GM23338 (cell line): Measurements from ENCODE around the gene NKX2-2. TPM values are rescaled to one million over a fixed set of nuclear protein-coding genes. Genes with fewer than 3 reads are reported as not detected.

Source experiments
- ATAC-seq: fragments of 200-7000 bp; cut with Tn5 transposase; 3 replicates; pipeline ENCODE4 v1.9.1; 2020
- DNase-seq: peaks from one replicate; pipeline ENCODE4 v3.0.0-alpha.2; 2015; ENCODE audit warnings: low spot score
- H2AFZ ChIP-seq: fragments of 200-600 bp; sonication (generic); 2 replicates; pipeline ENCODE4 v1.8.0; 2016; ENCODE audit warnings: antibody characterized with exemption, mild to moderate bottlenecking, moderate library complexity
- H3F3A ChIP-seq: fragments of 200-600 bp; sonication (generic); replicated peaks from 2 replicates; pipeline ENCODE4 v1.8.0; 2017; ENCODE audit warnings: antibody characterized with exemption, mixed run types, low read depth
- H3K27ac ChIP-seq: fragments of 200-600 bp; sonication (generic); 2 replicates; pipeline ENCODE4 v1.6.1; 2016; ENCODE audit warnings: low read depth
- H3K27me3 ChIP-seq: fragments of 200-600 bp; sonication (generic); 2 replicates; pipeline ENCODE4 v1.8.0; 2016; ENCODE audit warnings: mild to moderate bottlenecking, mixed run types, moderate library complexity; ENCODE audit not compliant: insufficient read depth
- H3K36me3 ChIP-seq: fragments of 200-600 bp; sonication (generic); 2 replicates; pipeline ENCODE4 v1.8.0; 2016; ENCODE audit warnings: mild to moderate bottlenecking; ENCODE audit not compliant: insufficient read depth
- H3K4me1 ChIP-seq: fragments of 200-600 bp; sonication (generic); 2 replicates; pipeline ENCODE4 v1.8.0; 2016; ENCODE audit warnings: mild to moderate bottlenecking, moderate library complexity; ENCODE audit not compliant: insufficient read depth
- H3K4me2 ChIP-seq: fragments of 200-600 bp; sonication (generic); 2 replicates; pipeline ENCODE4 v1.7.1; 2017; ENCODE audit warnings: mixed run types
- H3K4me3 ChIP-seq: fragments of 200-600 bp; sonication (generic); 2 replicates; pipeline ENCODE4 v1.6.1; 2016; ENCODE audit warnings: mixed run types
- H3K79me2 ChIP-seq: fragments of 200-600 bp; sonication (generic); replicated peaks from 2 replicates; pipeline ENCODE4 v1.8.0; 2017; ENCODE audit warnings: mild to moderate bottlenecking; ENCODE audit not compliant: insufficient read depth
- H3K9me2 ChIP-seq: fragments of 200-600 bp; sonication (generic); 2 replicates; pipeline ENCODE4 v1.8.0; 2017; ENCODE audit not compliant: insufficient read depth
- H4K20me1 ChIP-seq: fragments of 200-600 bp; sonication (generic); replicated peaks from 2 replicates; pipeline ENCODE4 v1.8.0; 2017; ENCODE audit warnings: mild to moderate bottlenecking; ENCODE audit not compliant: insufficient read depth
- H3K27ac Mint-ChIP-seq: 2 replicates; pipeline ENCODE4 v1.8.0; 2020; ENCODE audit warnings: inconsistent platforms, mild to moderate bottlenecking, moderate library complexity, mixed read lengths
- H3K27me3 Mint-ChIP-seq: 3 replicates; pipeline ENCODE4 v1.8.0; 2022; ENCODE audit warnings: low read depth, mild to moderate bottlenecking, moderate library complexity, mixed read lengths, inconsistent platforms; ENCODE audit not compliant: insufficient read depth, poor library complexity
- H3K36me3 Mint-ChIP-seq: 3 replicates; pipeline ENCODE4 v1.8.0; 2021; ENCODE audit warnings: low read depth, mild to moderate bottlenecking, inconsistent platforms, moderate library complexity, mixed read lengths
- H3K4me1 Mint-ChIP-seq: 3 replicates; pipeline ENCODE4 v1.8.0; 2020; ENCODE audit warnings: mild to moderate bottlenecking, inconsistent platforms, mixed read lengths
- H3K4me3 Mint-ChIP-seq: 3 replicates; pipeline ENCODE4 v1.8.0; 2021; ENCODE audit warnings: moderate library complexity, mild to moderate bottlenecking, inconsistent platforms, mixed read lengths
- H3K9me3 Mint-ChIP-seq: 3 replicates; pipeline ENCODE4 v1.8.0; 2020; ENCODE audit warnings: moderate library complexity, mild to moderate bottlenecking, inconsistent platforms, mixed read lengths
- CREB1 ChIP-seq: fragments of 250-450 bp; sonication (Bioruptor Pico); IDR thresholded peaks from 2 replicates; pipeline ENCODE4 v1.5.0; 2020; ENCODE audit warnings: low read depth, mild to moderate bottlenecking, moderate library complexity
- ETS1 ChIP-seq: IDR thresholded peaks from 2 replicates; pipeline ENCODE4 v1.6.1; 2016; ENCODE audit warnings: antibody characterized with exemption
- EZH2 ChIP-seq: fragments of 200-600 bp; sonication (generic); IDR thresholded peaks from one replicate; pipeline ENCODE4 v1.8.0; 2017; ENCODE audit warnings: antibody characterized with exemption, mild to moderate bottlenecking, low read depth; ENCODE audit not compliant: unreplicated experiment
- EZH2phosphoT487 ChIP-seq: fragments of 200-600 bp; sonication (generic); IDR thresholded peaks from one replicate; pipeline ENCODE4 v1.8.1; 2018; ENCODE audit warnings: antibody characterized with exemption; ENCODE audit not compliant: unreplicated experiment
- JUNB ChIP-seq: IDR thresholded peaks from one replicate; pipeline ENCODE4 v1.6.1; 2016; ENCODE audit warnings: antibody characterized with exemption; ENCODE audit not compliant: unreplicated experiment
- NANOG ChIP-seq: IDR thresholded peaks from 2 replicates; pipeline ENCODE4 v1.6.1; 2016; ENCODE audit warnings: antibody characterized with exemption, borderline replicate concordance
- POLR2AphosphoS5 ChIP-seq: IDR thresholded peaks from 2 replicates; pipeline ENCODE4 v1.6.1; 2016; ENCODE audit warnings: antibody characterized with exemption, low read depth
- REST ChIP-seq: IDR thresholded peaks from one replicate; pipeline ENCODE4 v1.6.1; 2018; ENCODE audit warnings: antibody characterized with exemption; ENCODE audit not compliant: unreplicated experiment
- STAT1 ChIP-seq: IDR thresholded peaks from one replicate; pipeline ENCODE4 v1.6.1; 2016; ENCODE audit warnings: antibody characterized with exemption; ENCODE audit not compliant: unreplicated experiment
- ZNF114 ChIP-seq: fragments of 250-450 bp; sonication (Bioruptor Pico); IDR thresholded peaks from 2 replicates; pipeline ENCODE4 v1.5.0; 2020; ENCODE audit warnings: mild to moderate bottlenecking, moderate library complexity
- ZNF331 ChIP-seq: fragments of 250-450 bp; sonication (Bioruptor Pico); IDR thresholded peaks from 2 replicates; pipeline ENCODE4 v1.5.0; 2020; ENCODE audit warnings: low read depth, mild to moderate bottlenecking, moderate library complexity
- polyA plus RNA-seq: library from polyadenylated mRNA; unstranded; fragments of >200 nt; fragmentation: Nextera tagmentation; extraction: Ambion mirVana; gene quantifications from 2 replicates; pipeline ENCODE4 v1.2.1, GENCODE V29; 2016
- total RNA-seq: library from RNA; depleted of rRNA; stranded (reverse); fragments of >200 nt; shearing (Covaris generic); gene quantifications from 2 replicates; pipeline ENCODE4 v1.2.3, GENCODE V29; 2014
- TF ChIP-seq, protein P1 (sequence below), 2 experiments: fragments of 200-600 bp in 1 of 2; sonication (generic) in 1 of 2; conservative IDR thresholded peaks; 2 replicates each; pipeline versions ENCODE4 v1.5.1 to v1.6.1; 2016 to 2017; ENCODE audit warnings: antibody characterized with exemption in 2 of 2, low read depth in 2 of 2, mild to moderate bottlenecking in 2 of 2, moderate library complexity in 1 of 2
- TF ChIP-seq, protein P2 (sequence below): fragments of 250-450 bp; sonication (Bioruptor Pico); IDR thresholded peaks from 2 replicates; pipeline ENCODE4 v1.5.0; 2020; ENCODE audit warnings: mild to moderate bottlenecking, moderate library complexity

The NKX2-2 gene
- total and polyA plus RNA-seq, 2 experiments from 2014 or later = not detected

DNA sequence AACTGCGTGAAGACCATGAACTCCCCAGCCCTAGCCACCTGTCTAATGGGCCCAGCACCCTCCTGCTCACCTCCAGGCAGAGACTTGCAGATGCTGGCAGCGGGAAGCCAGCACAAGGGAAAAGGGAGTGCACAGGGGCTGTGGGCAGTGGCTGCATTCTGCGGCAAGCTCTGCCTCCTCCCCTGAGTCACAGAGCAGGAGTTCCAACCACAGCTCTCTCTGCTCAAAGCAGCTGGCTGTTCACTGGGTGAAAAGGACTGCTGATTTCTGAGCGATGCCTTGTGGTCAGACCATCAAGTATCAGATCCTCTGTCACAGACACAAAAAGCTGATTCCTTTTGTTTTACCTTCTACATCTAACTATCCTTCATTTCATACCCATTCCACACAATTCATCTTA, 10.5 kb downstream of the NKX2-2 start (continued):
- TF ChIP-seq REST = no peak
- no peak for TF ChIP-seq EZH2
- TF ChIP-seq JUNB = no peak
- TF ChIP-seq, protein P1, sequence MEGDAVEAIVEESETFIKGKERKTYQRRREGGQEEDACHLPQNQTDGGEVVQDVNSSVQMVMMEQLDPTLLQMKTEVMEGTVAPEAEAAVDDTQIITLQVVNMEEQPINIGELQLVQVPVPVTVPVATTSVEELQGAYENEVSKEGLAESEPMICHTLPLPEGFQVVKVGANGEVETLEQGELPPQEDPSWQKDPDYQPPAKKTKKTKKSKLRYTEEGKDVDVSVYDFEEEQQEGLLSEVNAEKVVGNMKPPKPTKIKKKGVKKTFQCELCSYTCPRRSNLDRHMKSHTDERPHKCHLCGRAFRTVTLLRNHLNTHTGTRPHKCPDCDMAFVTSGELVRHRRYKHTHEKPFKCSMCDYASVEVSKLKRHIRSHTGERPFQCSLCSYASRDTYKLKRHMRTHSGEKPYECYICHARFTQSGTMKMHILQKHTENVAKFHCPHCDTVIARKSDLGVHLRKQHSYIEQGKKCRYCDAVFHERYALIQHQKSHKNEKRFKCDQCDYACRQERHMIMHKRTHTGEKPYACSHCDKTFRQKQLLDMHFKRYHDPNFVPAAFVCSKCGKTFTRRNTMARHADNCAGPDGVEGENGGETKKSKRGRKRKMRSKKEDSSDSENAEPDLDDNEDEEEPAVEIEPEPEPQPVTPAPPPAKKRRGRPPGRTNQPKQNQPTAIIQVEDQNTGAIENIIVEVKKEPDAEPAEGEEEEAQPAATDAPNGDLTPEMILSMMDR (conservative IDR thresholded peaks at IDR 0.05; ENCODE audit: low read depth in 2 of 2) = no peak
- no peak for TF ChIP-seq ZNF331 (CRISPR knock-in tag)
- TF ChIP-seq NANOG = no peak
- no peak for TF ChIP-seq POLR2AphosphoS5
- TF ChIP-seq CREB1 (CRISPR knock-in tag) = no peak
- no peak for TF ChIP-seq ZNF114 (CRISPR knock-in tag)

DNA sequence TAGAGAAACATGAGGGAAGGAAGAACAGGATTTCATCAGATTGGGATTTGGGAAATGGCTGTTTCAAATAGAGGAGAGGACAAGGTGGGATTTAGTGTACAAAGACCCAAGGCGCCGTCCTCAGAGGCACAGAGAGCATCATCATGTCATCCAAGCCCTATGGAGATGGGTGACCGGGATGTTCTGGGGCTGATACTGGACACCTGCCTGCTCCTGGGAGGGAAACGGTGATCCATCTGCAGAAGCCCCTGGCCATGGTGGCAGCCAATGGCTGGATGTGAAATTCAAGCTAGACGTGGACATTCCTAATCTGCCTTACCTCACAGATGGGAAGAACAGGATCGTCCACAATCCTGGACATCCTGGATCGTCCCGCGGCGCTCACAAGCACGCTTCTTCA, 12.7 kb downstream of the NKX2-2 start:
- H3K9me3 Mint-ChIP-seq = no peaks in the 10 kb centered on the region; the same call in 1 of the 3 replicates
- H3K9me2 ChIP-seq = 0 out of 2 replicates have a peak, but pooled peaks cover 3% of the 10 kb centered on the region
- ATAC-seq (no peak), DNase-seq (no peak)
- H3K4me1 Mint-ChIP-seq = peaks cover 32% of the 10 kb centered on the region
- H3K27me3 Mint-ChIP-seq = peaks cover 33% of the 10 kb centered on the region
- H3F3A ChIP-seq = no peaks in the 10 kb centered on the region
- no peaks in the 10 kb centered on the region for H4K20me1 ChIP-seq
- H3K4me1 ChIP-seq = peaks cover 17% of the 10 kb centered on the region
- no peaks in the 10 kb centered on the region for H3K79me2 ChIP-seq
- no peak overlapping the region for H3K27ac ChIP-seq
- H2AFZ ChIP-seq = no peak overlapping the region
- no peak overlapping the region for H3K4me3 ChIP-seq
- no peak overlapping the region for H3K4me2 ChIP-seq
- H3K36me3 ChIP-seq = no peaks in the 10 kb centered on the region
- no peak overlapping the region for H3K4me3 Mint-ChIP-seq
- H3K27me3 ChIP-seq = peaks cover 27% of the 10 kb centered on the region
- H3K36me3 Mint-ChIP-seq = peaks cover 11% of the 10 kb centered on the region
- H3K27ac Mint-ChIP-seq = no peak overlapping the region
- no peak for TF ChIP-seq ZNF331 (CRISPR knock-in tag)
- TF ChIP-seq EZH2phosphoT487 = no peak
- TF ChIP-seq EZH2 = no peak
- TF ChIP-seq, protein P2, sequence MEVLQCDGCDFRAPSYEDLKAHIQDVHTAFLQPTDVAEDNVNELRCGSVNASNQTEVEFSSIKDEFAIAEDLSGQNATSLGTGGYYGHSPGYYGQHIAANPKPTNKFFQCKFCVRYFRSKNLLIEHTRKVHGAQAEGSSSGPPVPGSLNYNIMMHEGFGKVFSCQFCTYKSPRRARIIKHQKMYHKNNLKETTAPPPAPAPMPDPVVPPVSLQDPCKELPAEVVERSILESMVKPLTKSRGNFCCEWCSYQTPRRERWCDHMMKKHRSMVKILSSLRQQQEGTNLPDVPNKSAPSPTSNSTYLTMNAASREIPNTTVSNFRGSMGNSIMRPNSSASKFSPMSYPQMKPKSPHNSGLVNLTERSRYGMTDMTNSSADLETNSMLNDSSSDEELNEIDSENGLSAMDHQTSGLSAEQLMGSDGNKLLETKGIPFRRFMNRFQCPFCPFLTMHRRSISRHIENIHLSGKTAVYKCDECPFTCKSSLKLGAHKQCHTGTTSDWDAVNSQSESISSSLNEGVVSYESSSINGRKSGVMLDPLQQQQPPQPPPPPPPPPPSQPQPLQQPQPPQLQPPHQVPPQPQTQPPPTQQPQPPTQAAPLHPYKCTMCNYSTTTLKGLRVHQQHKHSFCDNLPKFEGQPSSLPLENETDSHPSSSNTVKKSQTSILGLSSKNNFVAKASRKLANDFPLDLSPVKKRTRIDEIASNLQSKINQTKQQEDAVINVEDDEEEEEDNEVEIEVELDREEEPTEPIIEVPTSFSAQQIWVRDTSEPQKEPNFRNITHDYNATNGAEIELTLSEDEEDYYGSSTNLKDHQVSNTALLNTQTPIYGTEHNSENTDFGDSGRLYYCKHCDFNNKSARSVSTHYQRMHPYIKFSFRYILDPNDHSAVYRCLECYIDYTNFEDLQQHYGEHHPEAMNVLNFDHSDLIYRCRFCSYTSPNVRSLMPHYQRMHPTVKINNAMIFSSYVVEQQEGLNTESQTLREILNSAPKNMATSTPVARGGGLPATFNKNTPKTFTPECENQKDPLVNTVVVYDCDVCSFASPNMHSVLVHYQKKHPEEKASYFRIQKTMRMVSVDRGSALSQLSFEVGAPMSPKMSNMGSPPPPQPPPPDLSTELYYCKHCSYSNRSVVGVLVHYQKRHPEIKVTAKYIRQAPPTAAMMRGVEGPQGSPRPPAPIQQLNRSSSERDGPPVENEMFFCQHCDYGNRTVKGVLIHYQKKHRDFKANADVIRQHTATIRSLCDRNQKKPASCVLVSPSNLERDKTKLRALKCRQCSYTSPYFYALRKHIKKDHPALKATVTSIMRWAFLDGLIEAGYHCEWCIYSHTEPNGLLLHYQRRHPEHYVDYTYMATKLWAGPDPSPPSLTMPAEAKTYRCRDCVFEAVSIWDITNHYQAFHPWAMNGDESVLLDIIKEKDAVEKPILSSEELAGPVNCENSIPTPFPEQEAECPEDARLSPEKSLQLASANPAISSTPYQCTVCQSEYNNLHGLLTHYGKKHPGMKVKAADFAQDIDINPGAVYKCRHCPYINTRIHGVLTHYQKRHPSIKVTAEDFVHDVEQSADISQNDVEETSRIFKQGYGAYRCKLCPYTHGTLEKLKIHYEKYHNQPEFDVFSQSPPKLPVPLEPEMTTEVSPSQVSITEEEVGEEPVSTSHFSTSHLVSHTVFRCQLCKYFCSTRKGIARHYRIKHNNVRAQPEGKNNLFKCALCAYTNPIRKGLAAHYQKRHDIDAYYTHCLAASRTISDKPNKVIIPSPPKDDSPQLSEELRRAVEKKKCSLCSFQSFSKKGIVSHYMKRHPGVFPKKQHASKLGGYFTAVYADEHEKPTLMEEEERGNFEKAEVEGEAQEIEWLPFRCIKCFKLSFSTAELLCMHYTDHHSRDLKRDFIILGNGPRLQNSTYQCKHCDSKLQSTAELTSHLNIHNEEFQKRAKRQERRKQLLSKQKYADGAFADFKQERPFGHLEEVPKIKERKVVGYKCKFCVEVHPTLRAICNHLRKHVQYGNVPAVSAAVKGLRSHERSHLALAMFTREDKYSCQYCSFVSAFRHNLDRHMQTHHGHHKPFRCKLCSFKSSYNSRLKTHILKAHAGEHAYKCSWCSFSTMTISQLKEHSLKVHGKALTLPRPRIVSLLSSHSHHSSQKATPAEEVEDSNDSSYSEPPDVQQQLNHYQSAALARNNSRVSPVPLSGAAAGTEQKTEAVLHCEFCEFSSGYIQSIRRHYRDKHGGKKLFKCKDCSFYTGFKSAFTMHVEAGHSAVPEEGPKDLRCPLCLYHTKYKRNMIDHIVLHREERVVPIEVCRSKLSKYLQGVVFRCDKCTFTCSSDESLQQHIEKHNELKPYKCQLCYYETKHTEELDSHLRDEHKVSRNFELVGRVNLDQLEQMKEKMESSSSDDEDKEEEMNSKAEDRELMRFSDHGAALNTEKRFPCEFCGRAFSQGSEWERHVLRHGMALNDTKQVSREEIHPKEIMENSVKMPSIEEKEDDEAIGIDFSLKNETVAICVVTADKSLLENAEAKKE (CRISPR knock-in tag) = no peak
- TF ChIP-seq CREB1 (CRISPR knock-in tag) = no peak
- TF ChIP-seq ETS1 = no peak
- TF ChIP-seq STAT1 = no peak
- no peak for TF ChIP-seq NANOG
